ENCODE data around the gene IRAK3.

GRCh38 chr12:66235626-66236281, 46.7 kb downstream of the IRAK3 start:
- no peak for TF ChIP-seq POLR2AphosphoS5 (IDR thresholded peaks at IDR 0.05)
- TF ChIP-seq CTCF (IDR thresholded peaks at IDR 0.05) = no peak
- TF ChIP-seq POLR2A (IDR thresholded peaks at IDR 0.05) = no peak
- no peak for TF ChIP-seq EP300 (IDR thresholded peaks at IDR 0.05)
